KMS-11 (cell line): ENCODE measurements around the gene GNL1.

ENCODE experiments used
- H2AFZ ChIP-seq: fragments of 200-600 bp; sonication (generic); 2 replicates; pipeline ENCODE4 v1.6.1; 2016; ENCODE audit warnings: antibody characterized with exemption, mixed run types, low read depth
- H3K27ac ChIP-seq: fragments of 200-600 bp; sonication (generic); 2 replicates; pipeline ENCODE4 v1.6.1; 2016; ENCODE audit warnings: mild to moderate bottlenecking, mixed run types
- H3K27me3 ChIP-seq: fragments of 200-600 bp; sonication (generic); 2 replicates; pipeline ENCODE4 v1.6.1; 2017; ENCODE audit warnings: mild to moderate bottlenecking, low read depth, mixed run types, moderate library complexity; ENCODE audit not compliant: insufficient read depth
- H3K36me3 ChIP-seq: fragments of 200-600 bp; sonication (generic); 2 replicates; pipeline ENCODE4 v1.6.1; 2017; ENCODE audit warnings: mild to moderate bottlenecking, mixed run types; ENCODE audit not compliant: insufficient read depth
- H3K4me1 ChIP-seq: fragments of 200-600 bp; sonication (generic); 2 replicates; pipeline ENCODE4 v1.6.1; 2016; ENCODE audit warnings: mild to moderate bottlenecking, low read depth, mixed run types; ENCODE audit not compliant: poor library complexity, severe bottlenecking
- H3K4me2 ChIP-seq: fragments of 200-600 bp; sonication (generic); 2 replicates; pipeline ENCODE4 v1.7.0; 2016; ENCODE audit warnings: mild to moderate bottlenecking, mixed run types
- H3K4me3 ChIP-seq: fragments of 200-600 bp; sonication (generic); IDR thresholded peaks from 2 replicates; pipeline ENCODE4 v1.6.1; 2017; ENCODE audit warnings: low read depth, low read length, mixed read lengths; ENCODE audit not compliant: insufficient read depth
- H3K79me2 ChIP-seq: fragments of 200-600 bp; sonication (generic); 2 replicates; pipeline ENCODE4 v1.6.1; 2016; ENCODE audit warnings: low read depth, mixed run types; ENCODE audit not compliant: insufficient read depth
- H3K9ac ChIP-seq: fragments of 200-600 bp; sonication (generic); 2 replicates; pipeline ENCODE4 v1.6.1; 2016; ENCODE audit warnings: mild to moderate bottlenecking, mixed run types
- H4K20me1 ChIP-seq: fragments of 200-600 bp; sonication (generic); 2 replicates; pipeline ENCODE4 v1.6.1; 2016; ENCODE audit warnings: mild to moderate bottlenecking, mixed run types; ENCODE audit not compliant: insufficient read depth
- CTCF ChIP-seq: fragments of 200-600 bp; sonication (generic); conservative IDR thresholded peaks from 2 replicates; pipeline ENCODE4 v1.6.1; 2017; ENCODE audit warnings: low read depth, mild to moderate bottlenecking, antibody characterized with exemption, low read length, moderate library complexity, mixed read lengths

The GNL1 gene

GRCh38 chr6:30568245-30568644 is 12.0 kb upstream of the GNL1 start:
- H4K20me1 ChIP-seq = 0 out of 2 replicates have a peak, but pooled peaks cover 1% of the 10 kb centered on the region
- no peak for TF ChIP-seq CTCF
- H3K4me1 ChIP-seq = peaks cover 21% of the 10 kb centered on the region
- no peaks in the 10 kb centered on the region; the same call in 1 of the 2 replicates for H3K27me3 ChIP-seq
- no peak overlapping the region for H2AFZ ChIP-seq
- peaks cover 18% of the 10 kb centered on the region for H3K79me2 ChIP-seq
- no peak overlapping the region for H3K27ac ChIP-seq
- H3K9ac ChIP-seq = no peak overlapping the region
- H3K36me3 ChIP-seq = no peaks in the 10 kb centered on the region
- no peak overlapping the region for H3K4me2 ChIP-seq
- H3K4me3 ChIP-seq = no peak overlapping the region

- H3K27me3 ChIP-seq = no peaks in the 10 kb centered on the region; the same call in 1 of the 2 replicates
- no peak for TF ChIP-seq CTCF
- H2AFZ ChIP-seq = no peak overlapping the region
Observed at GRCh38 chr6:30565772-30566171, 9.5 kb upstream of the GNL1 start.

GRCh38 chr6:30564114-30564513 is 7.8 kb upstream of the GNL1 start:
- no peak overlapping the region for H3K4me3 ChIP-seq
- TF ChIP-seq CTCF = no peak
- no peak overlapping the region for H3K4me2 ChIP-seq
- no peaks in the 10 kb centered on the region for H4K20me1 ChIP-seq
- H2AFZ ChIP-seq = no peak overlapping the region
- H3K4me1 ChIP-seq = peaks cover 5% of the 10 kb centered on the region
- no peak overlapping the region for H3K27ac ChIP-seq
- no peak overlapping the region for H3K9ac ChIP-seq
- no peaks in the 10 kb centered on the region for H3K27me3 ChIP-seq
- peaks cover 1% of the 10 kb centered on the region; the same call in 1 of the 2 replicates for H3K79me2 ChIP-seq
- no peaks in the 10 kb centered on the region for H3K36me3 ChIP-seq

More at GRCh38 chr6:30565772-30566171, 9.5 kb upstream of the GNL1 start:
- no peak overlapping the region for H3K27ac ChIP-seq
- H3K36me3 ChIP-seq = no peaks in the 10 kb centered on the region
- peaks cover 7% of the 10 kb centered on the region for H3K4me1 ChIP-seq
- no peak overlapping the region for H3K4me2 ChIP-seq
- H3K4me3 ChIP-seq = no peak overlapping the region
- H3K9ac ChIP-seq = no peak overlapping the region
- no peaks in the 10 kb centered on the region for H4K20me1 ChIP-seq
- no peaks in the 10 kb centered on the region for H3K79me2 ChIP-seq

- Histone ChIP-seq H3K9ac (no peak overlapping the region), H3K27me3 (no peaks in the 10 kb centered on the region), H2AFZ (no peak overlapping the region), H3K4me2 (no peak overlapping the region), H3K79me2 (peaks cover 15% of the 10 kb centered on the region), H3K36me3 (no peaks in the 10 kb centered on the region), H3K4me1 (peaks cover 15% of the 10 kb centered on the region), H4K20me1 (no peaks in the 10 kb centered on the region), H3K4me3 (no peak overlapping the region), H3K27ac (no peak overlapping the region)
- no peak for TF ChIP-seq CTCF
Observed at GRCh38 chr6:30562470-30563425, 6.5 kb upstream of the GNL1 start.
